Right atrium auricular region (tissue), 2 donors: ENCODE measurements around the gene C2orf78. TPM values are rescaled to one million over a fixed set of nuclear protein-coding genes. Genes with fewer than 3 reads are reported as not detected.
A peak's percentile ranks its signal among the peaks of the same experiment; 100 is the strongest.

Experiments used
- DNase-seq: peaks from one replicate; pipeline ENCODE4 v3.0.0-alpha.2; 2019; ENCODE audit warnings: low spot score
- H3K27ac ChIP-seq, 2 donors: fragments of 200-600 bp; sonication (generic); 1 replicate in 1 of 2; 2 replicates in 1 of 2; pipeline ENCODE4 v1.5.1; 2016 to 2019
- H3K27me3 ChIP-seq, 2 donors: fragments of 200-600 bp; sonication (generic); one replicate each; pipeline versions ENCODE4 v1.5.1 to v1.6.0; 2017 to 2019
- H3K36me3 ChIP-seq: fragments of 200-600 bp; sonication (generic); one replicate; pipeline ENCODE4 v1.5.1; 2016
- H3K4me1 ChIP-seq, 2 donors: fragments of 200-600 bp; sonication (generic); one replicate each; pipeline versions ENCODE4 v1.5.1 to v1.6.0; 2017 to 2019
- H3K4me3 ChIP-seq, 2 donors: fragments of 200-600 bp; sonication (generic); 1 replicate in 1 of 2; 2 replicates in 1 of 2; pipeline ENCODE4 v1.5.1; 2017 to 2019; ENCODE audit warnings: mild to moderate bottlenecking in 1 of 2, moderate library complexity in 1 of 2
- H3K9me3 ChIP-seq, 2 donors: fragments of 200-600 bp; sonication (generic); one replicate each; pipeline ENCODE4 v1.5.1; 2019
- total RNA-seq, 2 donors: library from RNA; depleted of rRNA; stranded (reverse); fragments of >200 nt; gene quantifications; one replicate each; pipeline ENCODE4 v1.1.0, GENCODE V29; 2016
- TF ChIP-seq, protein P1 (sequence below), 2 donors: fragments of 200-600 bp; sonication (generic); IDR thresholded peaks; one replicate each; pipeline ENCODE4 v1.5.1; 2019; ENCODE audit warnings: antibody characterized with exemption in 2 of 2

Gene C2orf78
- total RNA-seq, 2 donors from 2014 or later = not detected

DNA sequence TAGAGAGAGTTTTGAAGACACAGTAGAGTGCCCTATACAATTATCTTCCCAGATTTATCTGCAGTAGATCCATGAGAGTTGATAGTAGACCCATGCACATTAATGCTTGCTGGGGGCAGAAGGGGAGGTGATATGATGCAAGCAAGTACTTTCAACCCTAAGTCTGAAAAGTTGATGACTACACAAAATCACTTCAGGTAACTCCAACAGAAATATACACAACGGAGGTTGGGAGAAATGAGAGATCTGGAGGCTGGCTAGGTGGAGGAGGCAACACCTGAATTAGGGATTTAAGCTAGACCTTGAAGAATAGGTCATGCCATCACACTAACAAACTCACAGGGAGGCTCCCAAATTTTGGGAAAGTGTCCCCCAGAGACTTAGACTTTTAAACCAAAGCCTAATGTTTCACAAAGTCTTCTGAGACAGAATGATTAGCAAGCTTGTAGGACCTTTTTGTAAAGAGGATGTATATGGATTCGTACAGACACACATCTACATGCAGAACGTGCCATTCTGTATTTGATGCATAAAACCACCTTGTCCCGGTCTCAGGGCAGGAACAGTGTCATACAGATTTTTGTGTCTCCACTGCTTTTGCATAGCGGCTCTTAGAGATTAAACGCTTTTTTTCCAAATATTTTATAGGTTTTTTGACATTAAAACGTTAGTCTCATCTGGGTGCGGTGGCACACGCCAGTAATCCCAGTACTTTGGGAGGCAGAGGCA lies 43.8 kb downstream of the C2orf78 start:
- H3K4me1 ChIP-seq = peaks cover 0 to 30% of the 10 kb centered on the region in 2 donors
- peak overlapping the region in 1 of 2 donors; percentile 84 for H3K4me3 ChIP-seq

DNA sequence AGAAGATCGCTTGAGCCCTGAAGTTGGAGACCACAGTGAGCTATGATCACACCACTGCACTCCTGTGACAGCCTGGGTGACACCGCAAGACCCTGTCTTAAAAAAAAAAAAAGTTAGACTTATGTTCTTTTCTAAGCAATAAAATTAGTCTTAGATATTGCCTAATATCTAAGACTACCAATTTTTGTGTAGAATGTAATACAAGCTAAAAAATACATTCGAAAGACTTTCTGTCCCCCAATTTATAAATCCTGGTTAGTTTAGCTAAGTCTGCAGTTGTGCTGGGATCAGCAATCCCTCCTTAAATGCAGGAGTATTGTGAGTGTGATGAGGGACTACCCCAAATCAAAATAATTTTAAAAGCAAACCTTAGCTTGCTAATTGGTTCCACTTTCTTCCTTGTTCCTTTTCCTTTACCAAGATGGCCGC lies 44.4 kb downstream of the C2orf78 start:
- peak overlapping the region; percentile 92 to 94 for H3K27ac ChIP-seq
- no peak for DNase-seq
- H3K4me3 ChIP-seq = peak overlapping the region; percentile 25 to 84
- H3K27me3 ChIP-seq = no peaks in the 10 kb centered on the region
- peaks cover 0 to 33% of the 10 kb centered on the region in 2 donors for H3K4me1 ChIP-seq
- H3K9me3 ChIP-seq = no peaks in the 10 kb centered on the region
- TF ChIP-seq, protein P1, sequence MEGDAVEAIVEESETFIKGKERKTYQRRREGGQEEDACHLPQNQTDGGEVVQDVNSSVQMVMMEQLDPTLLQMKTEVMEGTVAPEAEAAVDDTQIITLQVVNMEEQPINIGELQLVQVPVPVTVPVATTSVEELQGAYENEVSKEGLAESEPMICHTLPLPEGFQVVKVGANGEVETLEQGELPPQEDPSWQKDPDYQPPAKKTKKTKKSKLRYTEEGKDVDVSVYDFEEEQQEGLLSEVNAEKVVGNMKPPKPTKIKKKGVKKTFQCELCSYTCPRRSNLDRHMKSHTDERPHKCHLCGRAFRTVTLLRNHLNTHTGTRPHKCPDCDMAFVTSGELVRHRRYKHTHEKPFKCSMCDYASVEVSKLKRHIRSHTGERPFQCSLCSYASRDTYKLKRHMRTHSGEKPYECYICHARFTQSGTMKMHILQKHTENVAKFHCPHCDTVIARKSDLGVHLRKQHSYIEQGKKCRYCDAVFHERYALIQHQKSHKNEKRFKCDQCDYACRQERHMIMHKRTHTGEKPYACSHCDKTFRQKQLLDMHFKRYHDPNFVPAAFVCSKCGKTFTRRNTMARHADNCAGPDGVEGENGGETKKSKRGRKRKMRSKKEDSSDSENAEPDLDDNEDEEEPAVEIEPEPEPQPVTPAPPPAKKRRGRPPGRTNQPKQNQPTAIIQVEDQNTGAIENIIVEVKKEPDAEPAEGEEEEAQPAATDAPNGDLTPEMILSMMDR (IDR thresholded peaks at IDR 0.05) = no peak
- peaks cover 15% of the 10 kb centered on the region for H3K36me3 ChIP-seq

More for the DNA sequence above, 43.8 kb downstream of the C2orf78 start:
- H3K36me3 ChIP-seq = peaks cover 15% of the 10 kb centered on the region
- DNase-seq = no peak
- no peaks in the 10 kb centered on the region for H3K9me3 ChIP-seq
- TF ChIP-seq, protein P1 (IDR thresholded peaks at IDR 0.05) = no peak
- no peaks in the 10 kb centered on the region for H3K27me3 ChIP-seq
- peak overlapping the region; percentile 92 to 94 for H3K27ac ChIP-seq

DNA sequence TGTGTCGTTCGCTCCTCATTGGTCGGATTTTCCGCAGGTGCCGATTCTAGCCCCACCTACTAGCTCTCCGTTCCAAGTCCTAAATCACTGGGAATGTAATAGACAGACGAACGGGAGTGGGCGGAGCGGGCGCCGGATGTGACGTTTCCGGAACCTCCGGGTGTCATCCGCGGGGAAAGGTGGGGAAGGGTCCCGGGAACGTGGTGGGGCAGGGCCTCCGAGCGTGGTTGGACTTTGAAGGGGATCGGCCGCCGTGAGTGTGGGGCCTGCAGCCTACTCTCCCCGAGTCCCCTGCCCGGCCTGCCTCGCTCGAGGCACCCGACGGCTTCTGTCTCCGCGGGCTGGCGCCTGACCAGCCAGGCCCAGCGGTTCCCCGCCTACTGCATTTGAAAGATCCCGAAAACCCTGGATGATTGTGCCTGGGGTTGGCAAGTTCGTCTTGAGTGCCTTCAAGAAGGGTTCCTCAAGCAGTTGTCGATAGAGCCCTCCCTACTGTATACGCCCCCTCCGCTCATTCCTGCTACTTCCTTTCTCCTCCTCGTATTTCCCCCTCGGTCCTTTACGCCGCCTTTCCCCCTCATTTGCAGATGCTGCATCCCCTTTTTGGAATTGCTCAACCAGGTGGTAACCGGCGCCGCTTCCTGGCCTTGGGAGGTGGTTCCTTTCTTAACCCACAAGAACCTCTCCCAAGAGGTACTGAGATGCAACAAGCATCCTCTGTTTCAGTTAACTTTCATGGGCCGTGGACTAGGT lies 45.0 kb downstream of the C2orf78 start, which contains the start of gene STAMBP:
Gene STAMBP, plus strand, starts transcription at position 144 of the 753 bp plus-strand sequence. CDS start 1,896 bp downstream, outside the sequence.
- Histone ChIP-seq H3K36me3 (peaks cover 15% of the 10 kb centered on the region), H3K4me1 (peaks cover 0 to 33% of the 10 kb centered on the region in 2 donors), H3K9me3 (no peaks in the 10 kb centered on the region), H3K27ac (peak within 1 kb of the TSS; percentile 92 to 94), H3K27me3 (no peaks in the 10 kb centered on the region), H3K4me3 (peak within 1 kb of the TSS; percentile 69 to 84)
- TF ChIP-seq, protein P1 (IDR thresholded peaks at IDR 0.05) = no peak
- DNase-seq = peak; percentile 98

DNA sequence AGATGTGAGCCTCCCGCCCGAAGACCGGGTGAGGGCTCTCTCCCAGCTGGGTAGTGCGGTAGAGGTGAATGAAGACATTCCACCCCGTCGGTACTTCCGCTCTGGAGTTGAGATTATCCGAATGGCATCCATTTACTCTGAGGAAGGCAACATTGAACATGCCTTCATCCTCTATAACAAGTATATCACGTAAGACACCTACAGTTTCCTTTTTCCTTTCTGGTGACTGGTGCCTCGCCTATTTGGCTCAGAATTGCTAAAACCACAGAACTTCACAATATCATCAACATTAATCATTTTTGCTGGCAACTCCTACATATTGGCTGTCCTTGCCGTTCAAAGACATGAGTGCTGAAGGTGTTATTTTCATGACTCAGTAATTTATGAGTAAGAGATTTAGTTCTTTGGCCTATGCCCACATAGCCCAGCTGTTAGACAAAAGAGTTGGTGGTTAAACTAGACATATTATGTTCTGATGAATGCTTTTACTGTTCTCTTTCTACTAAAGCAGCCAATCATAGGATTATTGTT lies 47.0 kb downstream of the C2orf78 start:
- Histone ChIP-seq H3K27ac (no peak overlapping the region), H3K36me3 (peaks cover 15% of the 10 kb centered on the region)

DNA sequence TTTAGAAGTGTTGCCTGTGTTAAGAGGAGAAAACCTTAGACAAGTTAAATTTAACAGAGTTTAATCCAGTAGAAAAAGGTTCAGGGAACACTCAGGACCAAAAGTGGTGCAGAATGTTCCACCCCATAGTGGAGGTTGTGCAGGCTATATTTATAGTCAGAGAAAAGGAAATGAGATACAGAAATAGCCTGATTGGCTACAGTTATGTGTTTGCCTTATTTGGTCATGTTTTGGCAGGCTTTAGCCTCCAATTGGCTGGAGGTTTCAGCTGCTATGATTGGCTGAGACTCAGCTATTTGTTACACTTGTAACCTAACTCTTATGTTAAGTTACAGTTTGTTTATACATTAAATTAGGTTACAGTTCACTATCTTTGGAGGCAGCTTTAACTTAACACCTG lies 48.9 kb downstream of the C2orf78 start:
- no peaks in the 10 kb centered on the region for H3K27me3 ChIP-seq
- no peak overlapping the region for H3K4me3 ChIP-seq
- H3K36me3 ChIP-seq = peaks cover 18% of the 10 kb centered on the region
- H3K9me3 ChIP-seq = no peaks in the 10 kb centered on the region
- peaks cover 0 to 32% of the 10 kb centered on the region in 2 donors for H3K4me1 ChIP-seq
- TF ChIP-seq, protein P1 (IDR thresholded peaks at IDR 0.05) = no peak
- no peak for DNase-seq
- peak overlapping the region in 1 of 2 donors; percentile 54 for H3K27ac ChIP-seq

More for the DNA sequence above, 47.0 kb downstream of the C2orf78 start:
- Histone ChIP-seq H3K4me3 (no peak overlapping the region), H3K4me1 (peaks cover 0 to 33% of the 10 kb centered on the region in 2 donors), H3K9me3 (no peaks in the 10 kb centered on the region), H3K27me3 (no peaks in the 10 kb centered on the region)
- no peak for DNase-seq
- TF ChIP-seq, protein P1 (IDR thresholded peaks at IDR 0.05) = no peak
